Activated CD4-positive, CD25-positive, alpha-beta regulatory T cell treated with anti-CD3 and anti-CD28 coated beads, Interleukin-2, amount 50 U/mL, for 72 hours (primary cell): ENCODE results near the gene TRIB2.
A peak's percentile ranks its signal among the peaks of the same experiment; 100 is the strongest.

Experiments used
- DNase-seq: peaks from one replicate; pipeline ENCODE4 v3.0.0; 2021

The TRIB2 gene

DNA sequence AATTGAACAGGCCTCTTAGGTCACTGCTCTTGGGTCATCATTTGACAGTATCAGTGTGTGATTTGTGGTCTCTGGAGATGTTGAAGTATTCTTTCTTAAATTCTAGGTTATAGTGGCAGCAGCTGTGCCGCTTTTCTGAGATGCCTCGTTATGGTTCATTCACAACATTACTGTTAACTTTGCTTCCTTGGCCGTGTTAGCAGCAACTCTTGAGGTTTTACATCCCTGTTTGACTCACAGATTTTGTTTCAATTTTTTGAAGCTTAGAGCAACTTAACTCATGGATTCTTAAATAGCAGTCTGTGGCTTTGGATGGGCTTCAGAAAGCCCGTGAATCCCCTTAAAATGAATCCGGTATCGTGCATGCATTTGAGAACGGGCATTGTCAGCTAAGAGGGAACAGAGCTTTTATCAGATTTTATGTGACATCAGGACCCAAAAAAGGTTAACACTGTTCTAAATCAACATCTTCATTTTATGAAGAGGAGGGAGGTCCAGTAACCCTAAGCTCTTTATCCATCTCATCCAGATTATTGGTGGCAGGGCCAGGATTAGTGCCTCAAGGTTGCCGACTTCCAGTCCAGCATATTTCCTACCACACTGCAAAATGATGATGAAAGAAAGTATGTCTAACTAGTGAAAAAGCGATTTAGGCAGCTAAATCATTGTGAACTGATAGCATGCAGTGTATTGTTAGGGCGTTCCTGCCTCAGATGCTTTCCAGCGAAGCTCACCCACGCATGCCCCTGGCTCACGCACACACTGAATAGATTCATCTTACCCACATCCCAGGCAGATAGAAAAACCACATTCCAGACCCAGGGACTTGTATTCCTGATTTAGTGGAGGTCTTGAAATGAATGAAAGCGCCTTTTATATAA, 5.1 kb downstream of the TRIB2 start:
- DNase-seq, result no peak

DNA sequence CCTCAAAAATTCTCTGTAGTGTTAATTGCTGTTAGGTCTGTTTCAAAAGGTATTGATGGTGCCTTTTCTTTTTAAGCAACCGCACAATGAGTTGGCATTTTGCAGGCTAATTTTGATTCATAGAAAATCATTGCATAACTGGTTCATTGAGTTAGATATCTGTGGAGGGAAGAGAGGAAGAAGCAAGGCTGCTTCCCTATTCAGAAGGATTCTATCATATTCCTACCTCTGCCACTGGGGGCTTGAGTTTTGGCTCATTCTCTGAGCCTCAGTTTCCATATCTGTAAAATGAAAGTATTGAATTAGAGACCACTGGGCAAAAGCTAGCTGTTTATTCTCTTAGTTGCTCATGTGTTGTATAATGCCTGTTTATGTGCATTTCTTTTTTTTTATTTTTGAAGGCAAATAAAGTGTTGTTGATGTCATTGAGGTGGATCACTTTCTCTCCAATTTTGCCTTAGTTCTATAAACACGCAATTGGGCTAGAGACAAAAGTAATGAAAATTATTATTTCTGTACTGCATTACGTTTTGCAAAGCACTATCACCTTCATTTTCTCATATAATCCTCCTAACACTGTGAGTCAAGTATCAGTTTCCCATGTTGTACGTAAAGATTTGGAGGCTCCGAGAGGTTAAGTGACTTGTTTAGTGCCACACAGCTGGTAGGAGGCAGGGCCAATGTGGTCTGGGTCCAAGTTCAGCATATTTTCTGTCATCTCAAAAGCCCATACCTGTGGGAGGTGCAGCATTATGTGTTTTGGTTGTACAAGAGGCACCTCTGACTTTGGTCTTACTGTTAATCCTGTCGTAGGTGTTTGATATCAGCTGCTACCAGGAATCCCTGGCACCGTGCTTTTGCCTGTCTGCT, 5.9 kb downstream of the TRIB2 start:
- DNase-seq, result no peak

DNA sequence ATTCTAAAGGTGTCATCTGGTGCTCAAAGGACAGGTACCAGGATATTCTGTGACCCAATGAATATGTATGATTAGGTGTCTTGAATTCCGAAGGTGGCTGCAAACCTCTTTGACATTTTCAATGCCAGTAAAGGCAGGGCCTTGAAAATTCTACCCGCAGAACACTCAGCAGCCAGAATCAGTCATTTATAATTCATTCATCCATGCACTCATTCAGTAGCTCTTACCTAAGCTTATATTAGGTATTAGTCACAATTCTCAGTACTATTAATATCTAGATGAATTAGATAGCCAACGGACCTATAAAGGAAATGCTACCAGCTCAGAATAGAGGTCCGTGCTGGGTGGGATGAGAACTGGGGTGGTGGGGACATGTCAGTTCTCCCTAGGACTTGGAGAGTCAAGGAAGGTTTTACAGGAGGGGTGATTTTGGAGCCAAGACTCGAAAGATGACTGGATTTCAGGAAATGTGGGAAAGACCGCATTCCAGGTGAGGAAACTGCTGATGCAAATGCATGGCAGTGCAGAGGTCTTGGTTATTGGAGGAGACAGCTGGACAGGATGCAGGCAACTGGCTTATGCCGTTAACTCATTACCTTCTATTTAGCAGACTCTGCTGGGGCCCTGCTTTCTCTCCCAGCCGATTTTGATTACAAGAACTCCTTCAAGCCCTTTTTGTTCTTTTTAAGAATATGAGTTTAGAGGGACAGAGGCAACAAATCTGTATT, 7.2 kb downstream of the TRIB2 start:
- DNase-seq, result no peak

DNA sequence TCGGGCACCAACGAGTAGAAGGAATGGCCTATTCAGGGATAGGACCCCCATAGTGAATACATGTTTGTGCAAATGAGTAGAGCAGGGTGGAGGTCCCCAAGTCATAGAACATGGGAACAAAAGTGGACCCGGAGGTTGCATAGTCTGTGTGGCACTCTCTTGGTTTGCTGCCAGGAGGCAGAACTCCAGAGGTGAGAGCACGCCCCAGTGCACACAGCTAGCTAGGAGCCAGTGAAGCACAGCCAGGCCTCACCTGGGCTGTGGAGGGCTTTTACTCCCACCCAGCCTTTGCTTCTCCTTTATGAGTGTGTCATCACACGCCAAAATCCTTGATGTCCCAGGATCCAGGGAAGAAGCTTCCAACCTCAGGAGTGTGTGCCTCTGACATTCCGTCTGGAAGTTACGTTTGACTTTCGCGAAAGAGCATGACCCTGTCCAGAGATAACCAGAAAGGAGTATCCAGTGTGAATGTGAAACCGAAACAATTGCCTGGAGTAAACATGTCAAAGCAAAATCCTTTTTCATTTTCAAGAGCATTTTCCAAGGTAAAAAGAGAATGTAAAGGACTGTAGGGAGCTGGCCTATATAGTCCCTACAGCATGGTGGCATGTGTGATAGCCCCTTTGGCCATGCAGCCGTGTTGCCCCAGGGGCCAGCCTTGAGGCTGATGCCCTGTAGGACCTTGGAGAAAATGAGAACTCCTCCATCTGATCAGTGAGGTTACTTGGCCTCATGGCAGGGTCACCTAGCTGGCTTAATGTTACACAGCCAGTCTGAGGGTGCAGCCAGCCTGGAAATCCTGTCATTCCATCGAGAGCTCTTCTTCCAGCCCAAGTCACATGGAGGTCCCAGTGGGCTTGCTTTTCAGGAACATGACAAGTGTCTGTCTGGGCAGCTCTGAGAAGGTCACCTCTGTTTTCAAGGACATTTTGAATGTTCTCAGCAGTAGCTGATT, 8.8 kb downstream of the TRIB2 start:
- DNase-seq, result no peak

DNA sequence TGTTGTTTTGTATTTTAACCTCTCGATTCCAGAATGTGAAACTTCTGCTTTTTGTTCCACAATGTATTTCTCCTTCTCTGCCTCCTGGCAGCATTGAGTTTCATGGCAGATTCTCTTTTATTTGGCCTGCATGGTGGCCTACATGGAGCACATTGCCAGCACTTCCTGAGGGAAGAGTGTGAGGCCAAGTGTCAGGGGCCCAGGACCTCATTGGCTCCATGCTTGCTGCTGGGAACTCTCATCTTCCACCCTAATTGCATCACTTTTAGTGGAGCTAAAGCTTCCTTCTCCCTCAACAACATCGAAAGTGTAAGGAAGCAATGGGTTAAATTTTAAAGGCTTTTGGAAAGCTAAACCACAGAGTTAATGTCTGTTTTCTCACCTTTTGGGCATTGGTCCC, 9.5 kb downstream of the TRIB2 start:
- no peak for DNase-seq

DNA sequence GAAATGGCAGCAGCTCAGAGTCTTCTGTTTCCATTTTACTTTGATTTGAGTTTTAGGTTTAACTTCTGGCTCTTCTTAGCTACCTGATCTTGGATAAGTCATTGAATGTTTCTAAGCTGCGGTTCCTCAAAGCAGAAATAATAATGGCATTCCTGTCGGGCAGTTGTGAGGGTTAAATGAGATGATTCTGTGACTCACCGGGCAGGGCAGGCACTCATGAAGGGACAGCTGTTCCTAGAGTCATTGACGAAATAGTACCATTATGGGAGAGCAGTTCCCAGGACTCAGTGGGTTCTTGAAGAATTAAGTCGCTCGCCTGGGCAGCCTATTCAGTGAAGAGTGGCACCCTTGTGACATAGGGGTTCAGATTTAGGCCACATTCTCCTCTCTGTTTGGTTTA, 10.3 kb downstream of the TRIB2 start:
- no peak for DNase-seq

DNA sequence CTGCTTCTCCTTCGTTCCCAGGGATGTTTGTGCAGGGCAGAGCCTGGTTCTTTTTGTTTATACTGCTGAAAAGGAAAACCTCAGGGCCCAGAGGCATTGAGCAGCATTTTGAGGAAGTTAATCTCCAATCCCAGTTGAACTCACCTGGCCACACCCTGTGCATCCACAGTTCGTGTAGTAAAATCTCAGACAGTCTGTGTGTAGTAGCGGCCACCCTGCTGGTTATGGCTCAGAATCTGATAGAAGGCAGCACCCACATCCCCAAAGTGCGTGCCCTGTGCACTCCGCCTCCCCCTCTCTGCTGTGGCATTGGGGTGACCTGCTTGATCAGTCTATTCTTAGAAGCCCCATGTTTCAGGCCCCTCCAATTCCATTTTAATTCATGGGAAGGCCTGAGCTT, 10.9 kb downstream of the TRIB2 start:
- DNase-seq, result no peak

DNA sequence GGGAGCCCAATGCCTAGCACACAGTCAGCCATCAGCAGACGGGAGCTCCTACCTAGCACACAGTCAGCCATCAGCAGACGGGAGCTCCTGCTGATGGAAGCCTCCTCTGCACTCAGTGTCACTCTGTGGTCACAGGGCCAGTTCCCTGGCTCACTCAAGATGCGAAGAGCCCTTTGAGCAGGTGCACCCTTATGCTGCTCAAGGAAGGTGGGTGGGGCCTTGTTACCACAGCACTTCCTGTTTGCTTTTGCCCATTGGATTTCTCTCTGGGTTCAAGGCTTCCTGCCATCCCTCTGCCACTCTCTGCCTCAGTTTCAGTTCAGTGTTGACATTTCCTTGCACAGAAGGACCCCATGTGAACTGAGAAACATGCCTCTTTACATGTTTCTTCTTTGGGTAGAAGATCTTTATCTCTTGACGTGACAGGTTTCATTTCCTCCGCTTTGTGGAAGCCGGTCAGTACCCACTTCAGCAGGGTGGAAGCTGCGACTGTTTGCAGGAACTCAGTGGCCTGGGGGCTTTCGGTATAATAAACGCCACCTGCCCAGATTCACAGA, 11.6 kb downstream of the TRIB2 start:
- peak; percentile 43 for DNase-seq

DNA sequence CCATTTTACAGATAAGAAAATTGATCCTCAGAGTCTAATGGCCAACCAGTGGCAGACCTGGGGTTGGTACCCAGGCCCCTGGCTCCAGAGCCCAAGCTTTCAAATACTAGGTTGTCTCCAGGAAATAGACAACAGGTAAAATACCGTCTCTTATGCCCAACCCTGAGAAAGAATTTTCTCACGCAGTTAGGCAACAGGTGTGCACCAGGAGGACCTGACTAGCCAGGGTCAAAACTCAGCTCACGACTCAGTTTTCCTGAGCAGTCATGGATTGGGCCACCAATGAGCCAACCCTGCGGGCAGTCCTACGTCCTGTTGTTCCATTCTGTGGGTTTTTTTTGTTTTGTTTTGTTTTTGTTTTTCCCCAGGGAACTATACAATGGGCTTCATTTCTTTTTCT, 13.5 kb downstream of the TRIB2 start:
- no peak for DNase-seq

DNA sequence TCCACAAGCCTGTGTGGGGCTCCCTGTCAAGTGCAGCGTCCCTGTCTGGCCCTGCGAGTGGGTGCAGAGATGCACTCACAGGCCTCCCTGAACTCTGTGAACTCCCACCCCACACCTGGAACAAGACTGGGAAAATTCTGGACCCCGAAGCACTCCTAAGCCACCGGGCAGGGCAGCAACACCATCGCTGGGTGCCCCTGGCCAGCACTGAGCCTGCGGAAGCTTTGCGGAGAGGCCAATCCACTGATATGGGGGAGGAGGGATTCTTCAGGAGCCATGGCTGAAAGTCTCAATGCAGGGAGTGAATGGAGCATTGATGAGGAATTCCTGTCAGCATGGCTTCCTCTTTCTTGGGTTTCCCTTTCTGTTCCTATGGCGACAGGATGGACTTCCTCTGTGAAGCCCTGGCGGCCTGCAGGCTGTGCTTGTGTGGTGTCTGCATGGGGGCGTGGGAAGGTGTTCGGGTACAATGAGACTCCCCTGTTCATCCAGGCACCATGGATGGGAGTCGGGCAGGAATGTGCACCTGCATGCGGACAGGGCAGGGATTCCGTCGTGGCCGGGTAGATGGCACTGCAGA, 15.1 kb downstream of the TRIB2 start:
- DNase-seq, result no peak

DNA sequence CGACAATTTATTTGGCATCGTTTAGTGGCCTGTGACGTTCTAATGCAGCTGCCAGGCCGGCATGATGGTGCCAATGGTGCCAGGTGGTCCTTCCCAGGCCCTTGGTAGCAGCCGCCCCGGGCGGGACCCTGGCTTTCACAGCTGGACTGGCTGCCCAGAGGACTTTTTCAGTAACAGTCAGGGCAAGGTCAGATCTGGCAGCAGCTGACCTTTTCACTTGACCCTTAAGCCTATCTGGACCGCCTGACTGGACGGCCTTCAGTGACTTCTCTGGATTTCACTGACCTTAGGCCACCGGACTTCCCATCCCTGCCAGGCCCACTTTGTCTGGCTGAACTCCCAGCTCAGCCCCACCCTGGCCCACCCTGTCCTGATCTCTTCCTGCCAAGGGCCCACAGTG, 15.9 kb downstream of the TRIB2 start:
- DNase-seq, result no peak

DNA sequence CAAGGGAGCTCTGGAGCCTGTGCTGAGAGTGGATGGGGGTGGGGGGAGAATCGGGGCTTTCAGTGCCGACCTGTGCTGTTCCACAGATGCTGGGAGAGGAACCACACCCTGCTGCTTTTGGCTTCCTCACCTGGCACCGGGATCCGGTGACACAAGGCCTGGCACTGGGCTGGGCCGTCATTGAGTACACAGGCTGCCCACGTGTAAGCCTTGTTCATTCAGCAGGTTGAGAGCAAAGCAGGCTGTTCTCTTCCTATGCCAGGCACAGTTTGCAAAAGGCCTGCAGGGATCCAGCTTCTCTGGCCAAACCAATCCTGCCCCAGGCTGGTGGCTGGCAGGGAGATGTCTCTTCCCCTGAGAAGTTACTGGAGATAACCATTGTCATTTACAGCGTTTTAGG, 17.1 kb downstream of the TRIB2 start:
- no peak for DNase-seq

DNA sequence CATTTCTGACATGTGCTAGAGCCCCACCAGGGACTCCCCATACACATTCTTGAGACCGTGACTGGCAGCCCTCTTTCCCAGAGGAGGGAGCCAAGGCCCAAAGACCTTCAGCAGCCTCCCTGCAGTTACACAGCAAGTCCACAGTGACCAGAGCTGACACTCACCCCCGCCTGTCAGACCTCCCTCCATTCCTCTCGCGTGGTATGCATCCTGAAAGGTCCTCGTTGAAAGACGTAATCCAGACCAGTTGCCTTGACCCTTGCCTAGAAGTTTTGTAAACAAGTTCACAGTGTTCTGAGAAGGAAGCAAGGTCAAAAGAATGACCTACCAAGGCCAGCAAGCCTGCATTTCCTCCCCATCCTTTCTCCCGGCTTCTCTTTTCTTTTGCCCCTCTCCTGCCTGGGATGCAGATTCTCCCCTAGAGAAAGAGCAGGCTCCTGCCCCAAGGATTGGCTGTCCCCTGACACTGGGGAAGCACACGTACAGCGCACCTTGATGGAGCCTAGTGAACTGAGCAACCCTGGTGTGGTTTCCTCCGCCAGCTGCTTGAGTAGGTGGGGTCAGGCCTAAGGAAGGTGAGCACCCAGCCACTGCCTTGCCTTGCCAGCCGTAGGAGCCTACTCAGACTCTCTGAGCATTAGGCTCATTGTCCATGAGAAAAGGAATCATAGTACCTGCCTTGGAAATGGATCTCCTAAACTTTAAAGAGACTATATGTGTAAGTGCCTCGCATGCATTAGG, 18.3 kb downstream of the TRIB2 start:
- no peak for DNase-seq

DNA sequence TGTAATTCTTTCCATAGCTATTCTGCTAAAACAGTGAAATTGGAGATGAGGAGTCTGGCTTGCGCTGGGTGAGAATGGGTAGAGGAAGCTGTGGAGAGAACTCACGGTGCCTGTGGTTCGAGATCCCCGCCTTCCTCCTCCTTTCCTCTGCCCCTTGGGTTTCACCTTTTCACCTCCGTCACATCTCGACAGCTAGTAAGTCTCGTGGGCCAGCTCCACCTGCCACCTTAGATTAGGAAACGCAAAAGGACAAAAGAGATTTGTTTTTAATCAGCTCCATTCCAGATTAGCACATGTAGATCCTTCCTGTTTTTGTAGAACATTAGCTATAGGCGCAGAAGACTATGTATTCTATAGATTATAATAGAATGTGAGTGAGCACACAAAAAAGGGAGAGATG, 20.6 kb downstream of the TRIB2 start:
- DNase-seq, result no peak

DNA sequence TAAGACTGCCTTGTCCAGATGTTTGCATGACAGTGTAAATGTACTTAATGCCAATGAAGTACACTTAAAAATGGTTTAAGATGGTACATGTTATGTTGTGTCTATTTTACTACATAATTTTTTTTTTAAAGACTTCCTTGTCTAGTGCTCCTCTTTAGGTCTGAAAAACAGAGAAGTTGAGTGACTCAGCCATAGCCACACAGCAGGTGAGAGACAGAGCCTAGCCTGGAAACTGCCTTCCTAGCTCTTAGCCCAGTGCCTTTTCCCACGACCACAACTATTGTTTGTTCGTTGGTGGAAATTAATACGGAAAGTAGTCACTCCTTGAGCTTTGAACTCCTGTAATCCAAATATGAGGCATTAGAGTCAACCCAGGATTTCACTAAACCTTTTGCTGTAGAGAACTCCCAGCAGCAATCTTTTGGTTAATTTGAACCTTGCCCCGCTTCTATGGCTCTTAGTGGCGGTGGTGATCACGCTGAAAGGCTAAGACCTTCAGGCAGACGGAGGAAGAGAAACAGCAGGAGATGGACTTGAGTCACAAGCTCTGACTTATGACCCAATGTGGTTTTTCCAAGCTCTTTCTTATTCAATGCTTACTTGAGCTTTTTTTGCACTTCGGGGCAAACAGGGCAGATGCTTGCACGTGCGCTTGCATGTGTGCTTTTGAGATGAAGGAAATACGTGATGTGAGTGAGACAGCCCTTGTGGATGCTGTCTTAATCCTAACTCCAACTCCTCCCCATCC, 21.2 kb downstream of the TRIB2 start:
- no peak for DNase-seq

DNA sequence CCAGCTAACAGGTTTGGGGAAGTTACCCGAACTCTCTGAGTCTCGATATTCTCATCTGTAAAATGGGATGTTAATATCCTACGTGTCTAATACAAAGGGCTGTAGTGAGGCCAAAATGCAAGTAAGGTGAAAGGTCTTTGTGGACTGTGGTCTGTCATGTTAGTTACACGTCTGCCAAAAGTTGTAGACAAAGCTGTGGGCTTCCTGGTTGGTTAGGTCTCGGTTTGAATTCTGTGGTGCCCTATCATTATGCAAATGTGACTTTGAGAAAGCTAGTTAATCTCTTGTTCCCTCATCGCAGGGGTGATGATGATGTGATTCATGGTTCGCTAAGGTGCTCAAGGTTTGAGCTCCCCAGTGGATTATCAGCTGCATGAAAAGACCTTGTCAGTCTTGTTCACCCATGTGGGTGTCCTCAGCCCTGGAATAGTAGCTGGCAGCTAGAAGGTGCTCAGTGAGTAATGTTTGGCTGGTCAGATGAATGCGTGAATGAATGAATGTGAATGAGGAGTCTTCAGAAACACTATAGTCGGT, 23.1 kb downstream of the TRIB2 start:
- DNase-seq, result no peak

DNA sequence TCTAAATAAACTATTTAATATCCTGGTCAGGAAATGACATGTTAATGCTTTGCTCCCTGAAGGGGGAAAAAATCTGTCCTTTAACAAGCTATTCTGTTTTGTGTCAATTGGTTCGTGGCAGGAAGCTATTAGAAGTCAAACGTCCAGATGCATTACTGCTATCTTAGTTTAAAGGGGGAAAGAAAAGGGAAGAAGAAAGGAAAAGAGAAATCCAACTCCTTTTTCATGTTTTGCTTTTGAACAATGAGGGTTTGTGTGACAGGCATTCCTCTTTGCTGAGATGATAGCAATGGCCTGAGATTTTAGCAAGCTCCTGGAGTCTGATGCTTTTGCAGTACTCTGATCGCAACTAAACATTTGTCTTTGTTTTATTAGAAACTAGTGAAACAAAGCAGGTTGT, 24.6 kb downstream of the TRIB2 start:
- no peak for DNase-seq

DNA sequence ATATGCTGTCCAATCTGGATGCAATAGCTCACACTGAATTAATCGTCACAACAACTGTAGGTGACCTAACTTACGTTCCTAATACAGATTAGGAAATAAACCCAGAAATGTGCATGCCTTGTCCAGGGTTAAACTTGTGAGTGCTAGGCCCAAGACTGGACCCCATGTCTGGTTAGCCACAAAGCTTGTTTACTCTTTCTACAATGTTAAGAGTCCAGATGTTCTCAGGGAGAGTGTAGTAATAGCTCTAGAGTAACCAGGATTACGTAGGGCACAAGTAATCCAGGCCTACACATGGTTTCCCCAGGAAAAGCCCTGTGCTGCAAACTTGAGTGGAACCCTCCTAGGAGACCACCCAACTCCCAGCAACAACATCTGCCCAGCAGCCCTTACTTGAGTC, 26.2 kb downstream of the TRIB2 start:
- DNase-seq, result no peak

DNA sequence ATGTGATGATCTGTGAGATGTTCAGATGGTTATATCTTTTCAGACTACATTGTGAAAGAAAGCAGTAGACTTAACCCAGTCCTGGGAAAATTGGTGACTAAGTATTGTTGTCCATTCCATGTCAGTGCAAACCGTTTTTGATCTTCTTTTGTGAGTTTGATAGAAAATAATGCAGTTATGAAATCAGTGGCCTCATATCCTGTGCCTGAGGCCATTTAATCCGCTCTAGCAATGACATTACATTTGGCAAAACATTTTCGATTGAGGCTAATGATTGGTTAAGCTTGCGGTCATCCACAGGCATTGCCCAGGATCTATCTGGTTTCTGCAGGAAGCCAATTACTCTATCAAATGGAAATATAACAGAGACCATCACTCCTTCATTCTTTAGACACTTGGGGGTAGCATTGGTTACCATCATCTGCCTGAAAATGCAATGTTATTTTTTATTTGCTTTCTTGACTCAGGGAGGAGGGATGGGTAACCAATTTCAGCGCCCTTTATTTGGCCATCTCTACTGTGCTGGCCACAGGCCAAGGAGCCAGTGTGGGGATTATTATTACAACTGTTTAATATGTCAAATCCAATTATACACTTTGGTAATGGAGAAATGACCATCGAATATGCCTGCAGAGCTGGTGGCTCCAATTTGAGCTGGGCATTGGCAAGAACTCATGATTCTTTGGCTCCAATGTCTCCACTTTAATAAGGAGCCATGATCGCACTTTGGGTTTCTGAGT, 33.6 kb downstream of the TRIB2 start:
- DNase-seq, result no peak
